GM18498 (cell line): ENCODE results near the gene HHIPL1.

Source experiments
- ATAC-seq: cut with Tn5 transposase; IDR thresholded peaks from one replicate; pipeline ENCODE4 v1.9.1; 2021; ENCODE audit warnings: mild to moderate bottlenecking, moderate library complexity; ENCODE audit not compliant: unreplicated experiment

Gene HHIPL1

DNA sequence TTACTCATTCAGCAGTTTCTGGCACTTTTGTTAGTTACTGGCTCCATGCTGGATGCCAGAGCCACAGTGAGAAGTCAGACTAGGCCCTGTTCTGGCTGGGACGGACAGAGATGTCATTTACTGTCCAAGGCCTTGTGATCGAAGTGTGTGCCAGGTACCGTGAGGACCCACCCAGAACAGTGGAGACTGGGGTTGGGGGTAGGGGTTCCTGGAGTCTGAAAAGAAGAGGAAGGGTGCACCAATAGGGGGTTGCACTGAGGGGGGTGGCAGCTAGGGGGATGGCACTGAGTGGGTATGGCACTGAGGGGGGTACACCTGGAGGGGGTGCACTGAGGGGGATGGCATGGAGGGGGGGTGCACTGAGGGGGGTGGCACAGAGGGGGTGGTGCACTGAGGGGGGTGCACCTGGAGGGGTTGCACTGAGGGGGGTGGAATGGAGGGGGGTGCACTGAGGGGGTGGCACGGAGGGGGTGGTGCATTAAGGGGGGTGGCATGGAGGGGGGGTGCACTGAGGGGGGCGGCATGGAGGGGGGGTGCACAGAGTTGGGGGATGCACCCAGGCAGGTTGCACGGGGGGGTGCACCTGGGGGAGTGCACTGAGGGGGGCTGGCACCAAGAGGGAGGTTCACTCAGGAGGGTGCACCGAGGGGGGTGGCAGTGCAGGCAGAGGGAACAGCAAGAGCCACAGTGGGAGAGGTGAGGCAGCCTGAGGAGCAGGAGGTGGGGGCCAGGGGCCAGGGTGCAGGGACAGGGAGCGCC is 28.6 kb downstream of the HHIPL1 start:
- ATAC-seq: no peak

- ATAC-seq: no peak
Observed at GRCh38 chr14:99674064-99674650, 29.2 kb downstream of the HHIPL1 start.

DNA sequence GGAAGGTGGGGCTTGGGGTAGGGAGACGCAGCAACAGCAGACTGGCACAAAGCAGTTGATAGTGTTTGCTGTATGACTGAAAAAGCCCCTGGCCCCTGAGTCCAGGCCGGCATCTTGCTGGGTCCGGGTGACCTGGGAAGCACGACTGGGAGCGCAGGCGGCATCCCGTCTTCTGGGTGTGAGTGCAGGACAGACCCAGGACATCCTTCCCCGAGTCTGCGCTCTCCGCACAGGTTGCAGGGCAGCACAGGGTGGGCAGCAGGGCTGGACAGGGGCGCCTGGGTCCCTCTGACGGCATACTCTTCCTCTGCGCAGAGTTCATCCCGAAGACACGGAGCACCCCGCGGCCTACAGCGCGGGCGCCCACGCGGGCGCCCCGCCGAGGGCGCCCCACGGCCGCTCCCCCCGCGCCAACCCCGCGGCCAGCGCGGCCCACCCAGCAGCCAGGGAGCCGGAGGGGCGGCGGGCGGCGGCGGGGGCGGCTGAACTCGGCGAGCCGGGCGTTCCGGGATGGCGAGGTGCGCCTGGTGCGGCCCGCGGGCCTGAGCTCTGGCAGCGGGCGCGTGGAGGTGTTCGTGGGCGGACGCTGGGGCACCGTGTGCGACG is 29.9 kb downstream of the HHIPL1 start:
- ATAC-seq: no peak

DNA sequence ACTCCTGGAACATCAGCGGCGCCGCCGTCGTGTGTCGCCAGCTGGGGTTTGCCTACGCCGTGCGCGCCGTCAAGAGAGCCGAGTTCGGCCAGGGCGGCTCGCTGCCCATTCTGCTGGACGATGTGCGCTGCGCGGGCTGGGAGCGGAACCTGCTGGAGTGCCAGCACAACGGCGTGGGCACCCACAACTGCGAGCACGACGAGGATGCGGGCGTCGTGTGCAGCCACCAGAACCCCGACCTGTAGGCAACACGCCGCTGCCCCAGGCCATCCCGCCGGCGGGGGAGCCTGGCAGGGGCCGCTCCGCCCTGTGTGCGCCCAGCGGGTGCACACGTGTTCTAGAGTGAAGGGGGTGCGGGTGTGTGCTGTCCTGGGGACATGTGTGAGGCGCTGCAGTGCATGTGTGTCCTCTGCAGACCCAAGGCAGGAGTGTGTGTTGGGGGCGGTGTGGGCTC is 30.5 kb downstream of the HHIPL1 start:
- no peak for ATAC-seq

DNA sequence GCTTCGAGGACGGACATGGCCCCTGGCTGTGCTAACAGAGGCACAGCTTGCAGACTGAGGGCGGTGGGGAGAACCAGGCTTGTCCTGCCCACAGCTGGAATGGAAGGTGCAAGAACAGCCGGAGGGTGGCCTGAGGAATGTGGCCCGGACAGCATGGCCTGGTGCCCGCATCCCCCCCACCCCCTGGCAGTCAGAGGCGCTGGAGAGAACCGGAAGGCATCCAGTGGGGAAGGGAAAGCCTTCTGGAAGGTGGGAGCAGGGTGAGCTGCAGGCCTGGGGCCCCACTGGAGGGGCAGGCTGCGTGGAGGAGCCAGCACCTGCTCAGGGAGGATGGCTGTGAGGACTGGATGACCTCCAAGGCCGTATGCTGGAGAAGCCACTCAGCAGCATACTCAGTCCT is 31.0 kb downstream of the HHIPL1 start:
- ATAC-seq: no peak

DNA sequence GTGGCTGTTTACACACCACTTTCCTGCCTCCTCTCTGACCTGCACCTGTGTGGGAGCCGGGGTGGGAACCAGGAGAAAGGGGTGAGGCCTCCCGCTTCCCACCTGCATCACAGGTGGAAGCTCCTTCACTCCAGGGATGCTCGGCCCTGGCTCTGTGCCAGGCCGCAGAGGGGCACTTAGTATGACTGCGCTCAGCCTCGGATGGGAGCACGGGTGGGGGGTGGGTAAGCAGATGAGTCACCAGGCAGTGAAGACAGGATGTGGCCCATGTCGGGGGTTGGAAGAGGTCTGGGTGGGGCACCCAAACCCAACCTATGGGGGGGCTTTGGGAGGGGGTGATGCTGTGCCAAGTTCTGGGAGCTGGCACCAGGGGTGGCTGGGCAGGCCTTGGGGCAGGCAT is 31.7 kb downstream of the HHIPL1 start:
- no peak for ATAC-seq

- no peak for ATAC-seq
Observed at GRCh38 chr14:99677231-99678140, 32.6 kb downstream of the HHIPL1 start.

- no peak for ATAC-seq
Observed at GRCh38 chr14:99678198-99678597, 33.3 kb downstream of the HHIPL1 start.

DNA sequence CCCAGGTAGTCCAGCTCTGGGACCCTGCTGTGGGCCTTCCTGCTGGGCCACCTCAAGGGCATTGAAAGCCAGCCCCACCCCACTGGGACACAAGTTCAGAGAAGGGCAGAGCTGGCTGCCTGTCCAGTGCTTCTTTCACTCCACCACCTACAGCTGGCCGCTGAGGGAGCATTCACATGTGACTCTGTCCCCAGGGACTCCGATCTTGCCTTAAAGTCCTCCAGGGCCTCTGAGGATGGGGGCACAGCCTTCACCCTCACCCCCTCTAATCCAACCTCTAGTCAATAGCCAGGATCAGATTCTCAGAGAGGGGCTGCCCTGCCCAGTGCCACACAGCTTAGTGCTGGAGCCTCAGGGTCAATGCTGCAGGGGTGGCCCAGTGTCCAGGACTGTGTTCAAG is 34.2 kb downstream of the HHIPL1 start:
- no peak for ATAC-seq

DNA sequence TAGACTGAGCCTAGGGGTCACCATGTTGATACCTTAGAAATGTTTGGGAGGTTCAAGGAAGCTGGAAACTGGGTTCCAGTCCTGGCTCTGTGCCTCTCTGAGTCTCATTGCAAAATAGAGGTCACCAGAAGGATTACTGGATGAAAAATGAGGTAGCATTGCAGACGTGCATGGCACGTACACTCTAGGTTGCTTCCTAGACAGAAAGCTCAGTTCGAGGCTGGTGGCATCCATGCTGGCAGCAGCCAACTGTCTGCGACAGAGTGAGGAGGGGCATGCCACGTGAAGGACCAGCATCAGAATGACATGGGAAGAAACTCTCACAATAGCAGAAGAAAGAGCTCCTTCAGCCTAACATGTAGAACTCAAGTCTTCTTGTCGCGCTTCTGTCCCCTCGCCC is 34.6 kb downstream of the HHIPL1 start:
- ATAC-seq: no peak

GRCh38 chr14:99679996-99680395 is 35.1 kb downstream of the HHIPL1 start:
- no peak for ATAC-seq

GRCh38 chr14:99681101-99681831 is 36.3 kb downstream of the HHIPL1 start:
- ATAC-seq: no peak

DNA sequence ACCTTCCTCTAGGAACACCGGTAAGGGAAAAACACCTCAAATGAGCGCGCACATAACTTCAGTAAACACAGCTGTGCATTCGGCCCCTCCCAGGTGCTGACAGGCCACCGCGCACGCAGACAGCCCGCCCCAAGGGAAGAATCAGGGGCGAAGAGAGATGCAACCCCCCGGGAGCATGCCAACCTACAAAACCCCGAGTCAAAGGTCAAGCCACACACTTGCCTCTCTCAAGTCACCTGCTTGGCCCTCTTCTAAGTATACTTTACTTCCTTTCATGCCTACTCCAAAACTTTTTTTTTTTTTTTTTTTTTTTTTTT is 36.9 kb downstream of the HHIPL1 start:
- ATAC-seq: no peak

DNA sequence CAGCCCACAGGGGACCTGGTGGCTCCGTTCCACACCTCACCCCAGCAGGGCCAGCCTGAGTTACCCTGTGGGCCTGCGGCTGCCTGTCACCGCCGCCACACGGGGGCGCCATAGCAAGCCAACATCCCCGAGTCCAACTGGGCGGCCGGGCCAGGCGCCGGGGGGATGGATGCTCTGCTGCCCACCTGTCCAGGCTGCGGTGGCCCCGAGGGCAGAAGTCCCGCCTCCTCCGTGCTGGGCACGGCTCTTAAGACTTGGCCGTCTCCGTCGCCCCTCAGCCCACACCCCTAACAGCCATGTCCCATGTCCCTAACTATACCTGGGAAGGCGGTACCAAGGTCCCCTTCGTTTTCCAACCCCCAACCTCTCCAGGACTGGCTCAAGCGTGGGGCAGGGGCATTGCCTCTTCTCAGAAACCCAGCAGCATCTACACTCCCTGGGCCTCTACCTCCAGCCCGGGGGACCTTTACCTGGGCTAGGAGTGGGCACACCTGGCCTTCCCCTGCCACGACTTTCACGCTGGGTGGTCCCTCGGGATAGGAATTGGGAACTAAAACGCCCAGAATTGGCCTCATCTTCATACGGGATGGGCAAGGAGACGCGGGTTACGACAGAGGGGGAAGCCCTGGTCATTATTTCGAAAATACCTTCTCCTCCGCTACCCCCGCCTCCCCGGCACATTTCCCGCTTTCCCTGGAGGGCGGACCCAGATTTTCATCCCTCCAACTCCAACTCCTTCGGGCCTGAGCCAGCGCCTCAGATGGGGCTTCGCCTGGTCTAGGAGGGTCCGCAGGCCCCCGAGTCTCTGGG is 38.1 kb downstream of the HHIPL1 start:
- ATAC-seq: peak; percentile 30

- peak; percentile 94 for ATAC-seq
Observed at GRCh38 chr14:99683619-99684409, 38.9 kb downstream of the HHIPL1 start, which contains the start of gene CYP46A1. Gene CYP46A1 (plus strand): TSS chr14:99684298. CDS start chr14:99684418, 120 bp downstream.

DNA sequence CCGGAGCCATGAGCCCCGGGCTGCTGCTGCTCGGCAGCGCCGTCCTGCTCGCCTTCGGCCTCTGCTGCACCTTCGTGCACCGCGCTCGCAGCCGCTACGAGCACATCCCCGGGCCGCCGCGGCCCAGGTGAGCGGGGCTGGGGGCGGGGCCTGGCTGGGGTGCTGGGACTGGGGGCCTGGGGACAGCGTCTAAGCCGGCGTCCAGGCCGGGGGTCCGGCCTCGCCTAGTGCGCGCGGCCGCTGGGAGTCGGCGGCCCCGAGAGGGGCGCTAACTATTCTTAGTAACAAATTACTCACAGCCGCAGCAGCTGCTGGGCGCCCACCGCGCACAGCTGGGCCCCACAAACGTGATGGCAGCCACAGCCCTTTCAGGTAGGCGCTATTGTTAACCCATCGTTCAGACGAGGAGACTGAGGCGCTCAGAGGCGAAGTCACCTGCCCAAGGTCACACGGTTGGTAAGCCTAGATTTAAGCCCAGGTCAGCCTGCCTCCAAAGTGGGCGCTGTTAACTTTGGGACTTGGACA is 39.5 kb downstream of the HHIPL1 start:
- ATAC-seq: peak; percentile 33

DNA sequence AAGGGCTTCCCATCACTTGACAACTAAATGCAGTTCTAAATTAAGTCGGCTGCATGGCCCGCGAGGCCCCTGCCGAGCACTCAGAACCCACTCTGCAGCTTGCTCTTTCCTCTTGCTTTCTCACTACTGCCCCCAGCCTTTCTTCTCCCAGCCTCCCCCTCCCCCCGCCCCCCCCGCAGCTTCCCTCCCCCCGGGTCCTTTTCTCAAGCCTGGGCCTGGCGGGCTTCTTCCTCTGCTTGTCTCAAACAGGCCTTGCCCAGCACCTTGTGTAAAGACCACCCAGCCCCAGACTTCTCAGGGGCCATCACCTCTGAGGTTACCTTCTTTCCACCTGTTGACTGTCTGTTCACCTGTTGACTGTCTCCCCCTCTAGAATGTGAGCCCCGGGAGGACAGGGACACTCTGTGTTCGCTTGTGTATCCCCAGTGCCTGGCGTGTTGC is 40.2 kb downstream of the HHIPL1 start:
- ATAC-seq: no peak

GRCh38 chr14:99685596-99685995 is 40.7 kb downstream of the HHIPL1 start:
- ATAC-seq: no peak
